MM.1S (cell line): Measurements from ENCODE around the gene SLC25A19.
A peak's percentile ranks its signal among the peaks of the same experiment; 100 is the strongest.
"Not testable (repeated sequence)": the region's sequence is repeated elsewhere in the genome, so short reads cannot be mapped to it uniquely, and the experiment has no call there.

Experiments used
- DNase-seq: peaks from one replicate; pipeline ENCODE4 v3.0.0-alpha.2; 2015
- H2AFZ ChIP-seq: fragments of 300-600 bp; sonication (generic); 2 replicates; pipeline ENCODE4 v1.6.0; 2016; ENCODE audit warnings: antibody characterized with exemption, low read length
- H3F3A ChIP-seq: fragments of 300-600 bp; sonication (generic); 2 replicates; pipeline ENCODE4 v1.6.1; 2016; ENCODE audit warnings: mild to moderate bottlenecking, antibody characterized with exemption, low read length, moderate library complexity, mixed read lengths; ENCODE audit not compliant: insufficient read depth
- H3K27ac ChIP-seq: fragments of 300-600 bp; sonication (generic); 2 replicates; pipeline ENCODE4 v1.5.1; 2016; ENCODE audit warnings: mild to moderate bottlenecking, low read length
- H3K27me3 ChIP-seq: fragments of 300-600 bp; sonication (generic); replicated peaks from 2 replicates; pipeline ENCODE4 v1.6.0; 2016; ENCODE audit warnings: low read length; ENCODE audit not compliant: insufficient read depth
- H3K36me3 ChIP-seq: fragments of 300-600 bp; sonication (generic); replicated peaks from 2 replicates; pipeline ENCODE4 v1.6.1; 2016; ENCODE audit warnings: mild to moderate bottlenecking, low read length, mixed read lengths; ENCODE audit not compliant: insufficient read depth
- H3K4me1 ChIP-seq: fragments of 300-600 bp; sonication (generic); 2 replicates; pipeline ENCODE4 v1.6.1; 2016; ENCODE audit warnings: low read length, mixed read lengths
- H3K4me2 ChIP-seq: fragments of 300-600 bp; sonication (generic); 2 replicates; pipeline ENCODE4 v1.6.0; 2016; ENCODE audit warnings: low read depth, low read length
- H3K4me3 ChIP-seq: fragments of 300-600 bp; sonication (generic); 2 replicates; pipeline ENCODE4 v1.5.1; 2016; ENCODE audit warnings: low read length, mixed read lengths
- H3K79me2 ChIP-seq: fragments of 300-600 bp; sonication (generic); 2 replicates; pipeline ENCODE4 v1.6.1; 2016; ENCODE audit warnings: mixed run types, low read length, mixed read lengths
- H3K9ac ChIP-seq: fragments of 300-600 bp; sonication (generic); 2 replicates; pipeline ENCODE4 v1.6.1; 2016; ENCODE audit warnings: low read length, mixed read lengths
- H3K9me2 ChIP-seq: fragments of 300-600 bp; sonication (generic); replicated peaks from 2 replicates; pipeline ENCODE4 v1.6.1; 2016; ENCODE audit warnings: mild to moderate bottlenecking, low read length, mixed read lengths; ENCODE audit not compliant: insufficient read depth
- H3K9me3 ChIP-seq: fragments of 300-600 bp; sonication (generic); replicated peaks from 2 replicates; pipeline ENCODE4 v1.6.1; 2016; ENCODE audit warnings: mild to moderate bottlenecking, low read length, mixed read lengths; ENCODE audit not compliant: insufficient read depth
- H4K20me1 ChIP-seq: fragments of 300-600 bp; sonication (generic); 2 replicates; pipeline ENCODE4 v1.6.1; 2016; ENCODE audit warnings: mild to moderate bottlenecking, low read length, moderate library complexity, mixed read lengths; ENCODE audit not compliant: insufficient read depth
- CTCF ChIP-seq: fragments of 300-600 bp; sonication (generic); IDR thresholded peaks from 2 replicates; pipeline ENCODE4 v1.5.1; 2016; ENCODE audit warnings: antibody characterized with exemption, low read length, mixed read lengths
- EZH2 ChIP-seq: fragments of 300-600 bp; sonication (generic); optimal IDR thresholded peaks from 2 replicates; pipeline ENCODE3; 2017; ENCODE audit warnings: low read depth, mild to moderate bottlenecking, antibody characterized with exemption, low read length, mixed read lengths
- EZH2phosphoT487 ChIP-seq: fragments of 300-600 bp; sonication (generic); IDR thresholded peaks from 2 replicates; pipeline ENCODE4 v1.6.1; 2018; ENCODE audit warnings: antibody characterized with exemption, low read length

Gene SLC25A19

GRCh38 chr17:75295201-75296158 is 6.2 kb upstream of the SLC25A19 start:
- Histone ChIP-seq H3K9ac (peak overlapping the region; percentile 49), H3K9me2 (no peaks in the 10 kb centered on the region), H3K27ac (peak overlapping the region; percentile 81), H3K9me3 (no peaks in the 10 kb centered on the region), H3F3A (peaks cover 45% of the 10 kb centered on the region), H3K4me1 (peaks cover 21% of the 10 kb centered on the region), H4K20me1 (no peaks in the 10 kb centered on the region), H3K79me2 (no peaks in the 10 kb centered on the region), H3K36me3 (no peaks in the 10 kb centered on the region), H3K27me3 (no peaks in the 10 kb centered on the region), H3K4me2 (peak overlapping the region; percentile 53), H3K4me3 (peak overlapping the region; percentile 8; the same call in 1 of the 2 replicates), H2AFZ (peak overlapping the region; percentile 36)
- TF ChIP-seq CTCF (no peak), EZH2 (no peak), EZH2phosphoT487 (no peak)
- DNase-seq = peak; percentile 79

DNA sequence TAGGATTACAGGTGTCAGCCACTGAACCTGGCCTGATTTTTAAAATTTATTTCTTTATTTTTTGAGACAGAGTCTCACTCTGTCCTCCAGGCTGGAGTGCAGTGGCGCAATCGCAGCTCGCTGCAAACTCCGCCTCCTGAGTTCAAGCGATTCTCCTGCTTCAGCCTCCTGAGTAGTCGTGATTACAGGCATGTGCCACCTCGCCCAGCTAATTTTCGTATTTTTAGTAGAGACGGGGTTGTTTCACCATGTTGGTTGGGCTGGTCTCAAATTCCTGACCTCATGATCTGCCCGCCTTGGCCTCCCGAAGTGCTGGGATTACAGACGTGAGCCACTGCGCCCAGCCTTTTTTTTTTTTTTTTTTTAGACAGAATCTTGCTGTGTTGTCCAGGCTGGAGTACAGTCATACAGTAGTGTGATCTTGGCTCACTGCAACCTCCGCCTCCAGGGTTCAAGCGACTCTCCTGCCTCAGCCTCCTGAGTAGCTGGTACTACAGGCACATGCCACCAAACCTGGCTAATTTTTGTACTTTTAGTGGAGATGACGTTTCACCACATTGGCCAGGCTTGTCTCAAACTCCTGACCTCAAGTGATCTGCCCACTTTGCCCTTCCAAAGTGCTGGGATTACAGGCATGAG is 3.7 kb upstream of the SLC25A19 start:
- H2AFZ ChIP-seq, H3K27ac ChIP-seq, DNase-seq: not testable (repeated sequence)

GRCh38 chr17:75289832-75290337 is 652 bp upstream of the SLC25A19 start:
- peak overlapping the region; percentile 92 for H2AFZ ChIP-seq
- peak overlapping the region; percentile 79 for H3K27ac ChIP-seq
- peak; percentile 70 for DNase-seq

More for the DNA sequence above, 3.7 kb upstream of the SLC25A19 start:
- Histone ChIP-seq H3K79me2 (peaks cover 11% of the 10 kb centered on the region), H3K4me1 (peaks cover 18% of the 10 kb centered on the region), H3F3A (peaks cover 49% of the 10 kb centered on the region)
- not testable (repeated sequence) for H3K9me2 ChIP-seq, H4K20me1 ChIP-seq, H3K36me3 ChIP-seq, H3K9me3 ChIP-seq, H3K9ac ChIP-seq, H3K4me2 ChIP-seq, H3K4me3 ChIP-seq, H3K27me3 ChIP-seq

More at GRCh38 chr17:75289832-75290337, 652 bp upstream of the SLC25A19 start:
- peaks cover 11% of the 10 kb centered on the region; the same call in 1 of the 2 replicates for H3K36me3 ChIP-seq
- H3K9me2 ChIP-seq = no peaks in the 10 kb centered on the region
- peak overlapping the region; percentile 87 for H3K4me3 ChIP-seq
- H3K9me3 ChIP-seq = no peaks in the 10 kb centered on the region
- peaks cover 41% of the 10 kb centered on the region for H3K79me2 ChIP-seq
- H3K27me3 ChIP-seq = no peaks in the 10 kb centered on the region
- no peaks in the 10 kb centered on the region for H4K20me1 ChIP-seq
- 0 out of 2 replicates have a peak, but pooled peaks cover 8% of the 10 kb centered on the region for H3K4me1 ChIP-seq
- TF ChIP-seq CTCF (peak; percentile 28; the same call in 1 of the 2 replicates), EZH2phosphoT487 (no peak)
- H3F3A ChIP-seq = peaks cover 20% of the 10 kb centered on the region
- H3K4me2 ChIP-seq = peak overlapping the region; percentile 59
- peak overlapping the region; percentile 77 for H3K9ac ChIP-seq
